ENCODE results near the gene LCAT. TPM values are rescaled to one million over a fixed set of nuclear protein-coding genes. Genes with fewer than 3 reads are reported as not detected.
"Not testable (repeated sequence)": the region's sequence is repeated elsewhere in the genome, so short reads cannot be mapped to it uniquely, and the experiment has no call there.

The LCAT gene
- total RNA-seq (2014; rRNA removed), result 11.7 and 13.3 TPM in 2 replicates
- 11.2 TPM for polyA plus RNA-seq (2012)

GRCh38 chr16:67943619-67944504 lies at the start of gene LCAT:
LCAT (minus strand) TSS chr16:67944120; CDS start chr16:67944101, 19 bp downstream.
- no peak for DNase-seq (ENCODE audit: low read depth)

GRCh38 chr16:67993207-67994039 lies 49.5 kb upstream of the LCAT start:
- DNase-seq (ENCODE audit: low read depth), result peak; percentile 59

- DNase-seq (ENCODE audit: low read depth), result no peak
These were observed 48.8 kb upstream of the LCAT start for GRCh38 chr16:67992661-67993206.

GRCh38 chr16:67990018-67990386 lies 46.1 kb upstream of the LCAT start:
- no peak for DNase-seq (ENCODE audit: low read depth)

GRCh38 chr16:67989322-67990017 lies 45.5 kb upstream of the LCAT start:
- no peak for DNase-seq (ENCODE audit: low read depth)

GRCh38 chr16:67988675-67989074 lies 44.8 kb upstream of the LCAT start:
- DNase-seq (ENCODE audit: low read depth), result no peak

- DNase-seq (ENCODE audit: low read depth), result no peak
These were observed 43.7 kb upstream of the LCAT start for GRCh38 chr16:67987460-67988160.

- no peak for DNase-seq (ENCODE audit: low read depth)
These were observed 43.0 kb upstream of the LCAT start for GRCh38 chr16:67986949-67987348.

GRCh38 chr16:67982011-67982696 lies 38.2 kb upstream of the LCAT start:
- no peak for DNase-seq (ENCODE audit: low read depth)

- DNase-seq (ENCODE audit: low read depth), result no peak
These were observed 36.2 kb upstream of the LCAT start, which contains the start of gene DPEP3 for GRCh38 chr16:67979955-67980678. DPEP3 (minus strand) TSS chr16:67980499; CDS start chr16:67980380, 119 bp downstream.

GRCh38 chr16:67977469-67978227 lies 33.7 kb upstream of the LCAT start:
- DNase-seq (ENCODE audit: low read depth), result no peak

- DNase-seq (ENCODE audit: low read depth), result no peak
These were observed 33.1 kb upstream of the LCAT start for GRCh38 chr16:67977005-67977404.

GRCh38 chr16:67976205-67976604 lies 32.3 kb upstream of the LCAT start:
- no peak for DNase-seq (ENCODE audit: low read depth)

GRCh38 chr16:67975321-67976105 lies 31.6 kb upstream of the LCAT start:
- no peak for DNase-seq (ENCODE audit: low read depth)

- not testable (repeated sequence) for DNase-seq (ENCODE audit: low read depth)
These were observed 28.4 kb upstream of the LCAT start for GRCh38 chr16:67972285-67972684.

GRCh38 chr16:67971111-67971510 lies 27.2 kb upstream of the LCAT start:
- no peak for DNase-seq (ENCODE audit: low read depth)

GRCh38 chr16:67969254-67970039 lies 25.5 kb upstream of the LCAT start:
- no peak for DNase-seq (ENCODE audit: low read depth)
